Stimulated activated CD8-positive, alpha-beta memory T cell treated with anti-CD3 and anti-CD28 coated beads, Interleukin-4, amount 100 ng/mL, for 1 hour (primary cell): ENCODE data around the gene TRAF7.
"Not testable (repeated sequence)": the region's sequence is repeated elsewhere in the genome, so short reads cannot be mapped to it uniquely, and the experiment has no call there.

ENCODE experiments used
- DNase-seq, 2 donors: peaks; one replicate each; pipeline ENCODE4 v3.0.0-alpha.2; 2020; ENCODE audit warnings: low read depth in 2 of 2, low spot score in 1 of 2

Gene TRAF7

DNA sequence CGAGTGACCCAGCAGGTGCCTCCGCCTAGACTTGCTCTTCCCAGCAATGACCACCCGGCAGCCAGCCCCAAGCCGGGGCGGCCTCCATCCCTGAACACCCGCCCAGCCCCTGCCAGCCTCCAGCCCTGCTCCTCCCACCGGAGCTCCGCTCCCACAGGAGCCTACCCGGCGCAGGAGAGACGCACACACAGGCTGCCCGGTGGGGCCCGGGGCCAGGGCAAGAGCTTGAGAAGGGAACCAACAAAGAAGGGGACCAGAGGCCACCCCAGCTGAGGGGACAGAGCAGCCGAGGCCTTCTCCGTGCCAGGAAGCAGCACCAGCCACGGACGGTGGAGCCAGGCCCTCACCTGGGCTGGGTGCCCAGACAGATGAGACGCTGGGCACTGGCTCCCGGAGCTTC is 33.7 kb upstream of the TRAF7 start:
- DNase-seq, result no peak

- DNase-seq, result no peak
These were observed 33.2 kb upstream of the TRAF7 start for GRCh38 chr16:2122429-2122828.

- DNase-seq, result not testable (repeated sequence)
These were observed 32.5 kb upstream of the TRAF7 start for GRCh38 chr16:2122934-2123683.

- DNase-seq, result not testable (repeated sequence)
These were observed 31.7 kb upstream of the TRAF7 start for GRCh38 chr16:2123706-2124376.

DNA sequence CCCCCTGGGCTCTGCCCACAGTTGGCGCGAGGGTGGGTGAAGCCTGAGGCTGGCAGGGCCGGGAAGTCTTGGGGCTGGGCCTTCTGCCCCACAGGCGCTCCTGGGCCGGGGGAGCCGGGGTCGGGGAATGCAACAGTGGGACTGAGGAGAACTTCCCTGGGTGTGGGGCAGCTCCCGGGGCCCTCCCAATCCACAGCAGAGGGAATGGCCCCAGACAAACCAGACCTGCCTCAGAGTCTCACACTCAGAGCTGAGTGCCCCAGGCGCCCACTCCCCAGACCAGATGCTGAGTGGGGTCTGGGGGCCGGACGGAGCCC is 31.2 kb upstream of the TRAF7 start:
- DNase-seq, result not testable (repeated sequence)

- not testable (repeated sequence) for DNase-seq
These were observed 30.7 kb upstream of the TRAF7 start for GRCh38 chr16:2124694-2125444.

DNA sequence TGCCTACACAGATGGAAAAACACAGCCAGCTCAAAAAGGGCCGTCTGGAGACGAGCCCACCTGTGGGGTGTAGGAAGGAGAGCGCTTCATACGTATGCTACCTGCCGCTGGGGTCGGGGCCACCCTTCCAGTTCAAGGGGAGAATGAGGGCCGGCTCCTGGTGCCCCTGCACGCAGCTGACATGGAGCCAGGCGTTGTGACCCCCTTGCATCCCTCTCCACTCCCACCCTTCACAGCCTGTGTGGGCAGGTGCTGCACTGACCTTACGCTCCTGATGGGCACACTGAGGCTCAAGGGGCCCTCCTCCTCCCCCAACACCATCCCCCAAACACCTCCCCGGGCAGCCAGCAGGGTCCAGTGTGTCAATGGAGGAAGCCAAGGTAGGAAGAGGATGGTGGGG is 30.0 kb upstream of the TRAF7 start:
- DNase-seq, result not testable (repeated sequence)

DNA sequence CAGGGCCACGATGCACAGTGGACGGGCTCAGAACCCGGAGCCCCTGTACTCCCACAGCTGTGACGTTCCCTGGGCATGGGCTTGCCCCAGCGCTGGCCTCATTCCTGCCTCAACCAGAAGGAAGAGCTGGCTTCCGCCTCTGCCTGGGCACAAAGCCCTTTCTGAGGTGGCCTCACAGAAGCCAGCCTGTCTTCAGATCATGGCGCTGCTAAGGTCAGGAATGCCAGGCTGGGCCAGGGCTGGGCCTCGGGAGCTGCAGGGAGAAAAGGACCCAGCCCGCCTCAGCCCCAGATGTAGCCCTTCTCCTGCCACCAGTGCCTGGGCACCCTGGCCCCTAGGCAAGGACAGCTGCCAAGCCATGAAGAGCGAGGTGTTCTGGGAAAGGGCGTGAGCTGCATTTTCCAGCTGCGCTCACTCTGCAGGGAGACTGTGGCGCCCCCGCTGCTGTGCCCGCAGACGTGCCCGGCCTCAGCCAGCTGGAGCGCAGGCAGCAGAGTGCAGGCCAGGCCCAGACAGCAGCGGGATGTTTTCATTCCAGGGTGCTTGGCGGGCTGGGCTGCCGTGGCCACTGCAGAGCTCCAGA is 29.3 kb upstream of the TRAF7 start:
- not testable (repeated sequence) for DNase-seq

- DNase-seq, result not testable (repeated sequence)
These were observed 28.5 kb upstream of the TRAF7 start for GRCh38 chr16:2126928-2127556.

GRCh38 chr16:2127630-2128280 is 27.8 kb upstream of the TRAF7 start:
- not testable (repeated sequence) for DNase-seq

- not testable (repeated sequence) for DNase-seq
These were observed 26.3 kb upstream of the TRAF7 start for GRCh38 chr16:2129251-2129650.

DNA sequence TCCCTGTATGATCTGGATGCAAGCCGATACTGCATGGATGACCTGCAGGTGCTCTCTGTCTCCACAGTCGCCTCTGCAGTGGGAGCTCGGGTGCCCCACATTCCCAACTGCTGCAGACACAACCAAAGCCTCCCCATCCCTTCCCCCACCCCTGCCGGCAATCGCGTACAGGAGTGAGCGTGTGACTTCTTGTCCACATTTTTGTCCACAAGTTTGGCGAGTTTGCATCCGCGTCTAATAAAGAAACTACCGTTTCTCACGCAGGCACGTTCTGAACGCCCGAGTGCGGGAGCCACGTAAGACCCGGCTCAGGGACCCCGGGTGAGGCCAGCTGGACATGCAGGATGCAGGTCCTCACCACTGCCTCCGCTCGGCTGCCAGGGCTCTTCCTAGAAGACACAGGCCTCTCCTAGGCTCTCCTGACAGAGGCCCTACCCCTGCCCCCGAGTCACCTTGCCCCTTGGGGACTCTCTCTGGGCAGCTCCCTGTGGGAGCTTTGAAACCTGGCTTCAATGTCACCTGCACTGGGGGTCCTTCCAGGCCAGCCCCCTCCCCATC is 25.6 kb upstream of the TRAF7 start:
- not testable (repeated sequence) for DNase-seq

GRCh38 chr16:2133797-2134196 is 21.8 kb upstream of the TRAF7 start:
- DNase-seq, result not testable (repeated sequence)

- DNase-seq, result not testable (repeated sequence)
These were observed 20.5 kb upstream of the TRAF7 start for GRCh38 chr16:2135071-2135470.

- DNase-seq, result peak; percentile 91 to 96
These were observed 19.7 kb upstream of the TRAF7 start, which contains the start of gene PKD1 for GRCh38 chr16:2135770-2136490. PKD1 (minus strand) TSS chr16:2135898; CDS start chr16:2135689, 209 bp downstream.

- no peak for DNase-seq
These were observed 12.4 kb upstream of the TRAF7 start for GRCh38 chr16:2142942-2143877.

DNA sequence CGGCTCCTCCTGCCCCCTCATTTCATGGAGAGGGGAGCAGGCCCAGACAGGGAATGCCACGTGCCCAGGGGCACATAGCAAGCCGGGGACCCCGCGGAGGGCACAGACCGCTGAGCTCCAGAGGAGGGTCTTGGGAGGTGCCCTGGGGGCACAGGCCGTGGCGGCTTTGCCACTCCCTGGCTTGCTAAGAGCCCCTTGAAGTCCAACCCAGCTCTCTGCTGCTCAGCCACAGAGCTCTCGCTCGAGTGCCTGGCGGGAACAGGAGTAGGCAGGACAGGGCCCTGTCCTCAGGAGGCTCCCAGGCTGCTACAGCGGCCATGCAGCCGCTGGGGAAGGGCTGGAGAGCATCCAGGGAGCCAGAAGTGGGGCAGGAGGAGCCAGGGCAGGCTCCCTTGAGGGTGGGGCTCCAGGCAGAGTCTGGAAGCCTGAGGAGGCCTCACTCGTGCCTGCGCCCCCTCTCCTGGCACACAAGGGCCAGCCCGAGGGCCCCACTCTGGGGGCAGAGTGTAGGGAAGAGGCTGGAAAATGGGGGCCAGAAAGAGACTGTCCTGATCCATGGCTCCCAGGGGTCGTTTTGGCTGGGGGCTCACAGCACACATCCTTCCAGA is 11.6 kb upstream of the TRAF7 start:
- DNase-seq, result no peak

DNA sequence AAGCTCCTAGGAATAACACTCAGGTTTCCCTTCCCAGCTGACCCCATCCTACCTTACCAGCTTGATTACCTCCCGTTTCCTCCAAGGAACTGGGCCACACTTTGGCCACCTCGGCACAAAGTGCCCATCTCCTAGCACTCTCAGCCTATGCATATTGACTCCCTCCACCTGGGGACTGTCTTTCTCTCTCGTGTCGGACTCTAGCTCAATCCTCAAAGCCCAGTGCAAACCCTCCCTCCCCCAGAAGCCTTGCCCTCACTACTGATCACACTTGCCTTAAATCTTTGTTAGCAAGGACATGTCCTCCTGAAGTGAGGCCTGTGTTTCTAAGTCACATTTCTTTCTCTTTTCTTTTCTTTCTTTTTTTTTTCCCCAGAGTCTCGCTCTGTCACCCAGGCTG is 9.7 kb upstream of the TRAF7 start:
- DNase-seq, result no peak
